HepG2 (cell line): ENCODE measurements around the gene DCTN1. TPM values are rescaled to one million over a fixed set of nuclear protein-coding genes. Genes with fewer than 3 reads are reported as not detected.
A peak's percentile ranks its signal among the peaks of the same experiment; 100 is the strongest.

Source experiments
- BRCA1 ChIP-seq: sonication (generic); formaldehyde crosslinking; IDR thresholded peaks from 2 replicates; pipeline ENCODE4 v1.4.0; 2020; ENCODE audit warnings: missing genetic modification reagents
- CREM ChIP-seq, 2 experiments: sonication (generic) in 1 of 2; formaldehyde crosslinking in 1 of 2; IDR thresholded peaks; 2 replicates each; pipeline versions ENCODE4 v1.4.0 to v1.6.1; 2016 to 2020; ENCODE audit warnings: antibody characterized with exemption in 1 of 2, mild to moderate bottlenecking in 1 of 2, missing genetic modification reagents in 1 of 2
- GZF1 ChIP-seq: sonication (generic); formaldehyde crosslinking; IDR thresholded peaks from 2 replicates; pipeline ENCODE4 v1.5.1; 2020; ENCODE audit warnings: mild to moderate bottlenecking, missing genetic modification reagents
- HOXA5 ChIP-seq: sonication (generic); formaldehyde crosslinking; IDR thresholded peaks from 2 replicates; pipeline ENCODE4 v1.4.0; 2020; ENCODE audit warnings: missing genetic modification reagents
- MTA1 ChIP-seq: sonication (generic); formaldehyde crosslinking; IDR thresholded peaks from 2 replicates; pipeline ENCODE4 v1.4.0; 2020; ENCODE audit warnings: missing genetic modification reagents, mild to moderate bottlenecking, borderline replicate concordance
- MTA3 ChIP-seq: sonication (generic); formaldehyde crosslinking; IDR thresholded peaks from 2 replicates; pipeline ENCODE4 v1.4.0; 2020; ENCODE audit warnings: missing genetic modification reagents
- NFYB ChIP-seq: sonication (generic); formaldehyde crosslinking; IDR thresholded peaks from 2 replicates; pipeline ENCODE4 v1.4.0; 2020; ENCODE audit warnings: missing genetic modification reagents
- NONO ChIP-seq, 2 experiments: fragments of 450-650 bp in 1 of 2; sonication (generic) in 1 of 2; formaldehyde crosslinking in 1 of 2; IDR thresholded peaks in 1 of 2; conservative IDR thresholded peaks in 1 of 2; 2 replicates each; pipeline versions ENCODE4 v1.6.1 to v1.8.0; 2017 to 2022; ENCODE audit warnings: mild to moderate bottlenecking in 1 of 2, missing genetic modification reagents in 1 of 2, moderate library complexity in 1 of 2
- SOX13 ChIP-seq, 3 experiments: fragments of 450-650 bp in 1 of 3; sonication (generic) in 1 of 3; formaldehyde crosslinking in 1 of 3; IDR thresholded peaks in 2 of 3; conservative IDR thresholded peaks in 1 of 3; 2 replicates each; pipeline versions ENCODE4 v1.5.0 to v1.6.1; 2016 to 2020; ENCODE audit warnings: antibody characterized with exemption in 1 of 3, mild to moderate bottlenecking in 1 of 3, missing compliant biosample characterization in 1 of 3, missing genetic modification reagents in 1 of 3, moderate library complexity in 1 of 3
- SP4 ChIP-seq: sonication (generic); formaldehyde crosslinking; IDR thresholded peaks from 2 replicates; pipeline ENCODE4 v1.8.1; 2023; ENCODE audit warnings: mild to moderate bottlenecking, missing genetic modification reagents
- ZNF138 ChIP-seq: sonication (generic); formaldehyde crosslinking; IDR thresholded peaks from 2 replicates; pipeline ENCODE4 v1.5.0; 2020; ENCODE audit warnings: mild to moderate bottlenecking, low read depth, missing genetic modification reagents
- ZNF362 ChIP-seq: sonication (generic); formaldehyde crosslinking; IDR thresholded peaks from 2 replicates; pipeline ENCODE4 v1.4.0; 2020; ENCODE audit warnings: missing genetic modification reagents, mild to moderate bottlenecking, borderline replicate concordance
- ZNF781 ChIP-seq: sonication (generic); formaldehyde crosslinking; IDR thresholded peaks from 2 replicates; pipeline ENCODE4 v1.5.1; 2020; ENCODE audit warnings: borderline replicate concordance, mild to moderate bottlenecking, missing genetic modification reagents; ENCODE audit errors: not compliant biosample characterization
- ZSCAN29 ChIP-seq: sonication (generic); formaldehyde crosslinking; conservative IDR thresholded peaks from 2 replicates; pipeline ENCODE4 v1.4.0; 2020; ENCODE audit warnings: mild to moderate bottlenecking, missing genetic modification reagents
- ZZZ3 ChIP-seq: sonication (generic); formaldehyde crosslinking; IDR thresholded peaks from 2 replicates; pipeline ENCODE4 v1.4.0; 2020; ENCODE audit warnings: missing genetic modification reagents, mild to moderate bottlenecking, borderline replicate concordance
- polyA plus RNA-seq, 8 experiments: library from polyadenylated mRNA; depleted of rRNA in 3 of 8; stranded (reverse) in 7 of 8; unstranded in 1 of 8; fragments of >200 nt; fragmentation: Illumina TruSeq in 4 of 8; extraction: Trizol in 4 of 8; gene quantifications; 2 replicates each; pipeline versions ENCODE4 v1.2.1 to v1.2.3, GENCODE V29; 2011 to 2016; ENCODE audit warnings: low read depth in 4 of 8, missing spikeins in 1 of 8, mixed read lengths in 1 of 8; ENCODE audit not compliant: insufficient read depth in 1 of 8
- total RNA-seq, 5 experiments: library from RNA; depleted of rRNA; stranded (reverse); fragments of >200 nt; fragmentation: Illumina TruSeq; extraction: Trizol; gene quantifications; 2 replicates each; pipeline ENCODE4 v1.2.3, GENCODE V29; 2016; ENCODE audit warnings: low read depth in 1 of 5
- TF ChIP-seq, protein P1 (sequence below): sonication (generic); formaldehyde crosslinking; IDR thresholded peaks from 2 replicates; pipeline ENCODE4 v1.5.0; 2020; ENCODE audit warnings: mild to moderate bottlenecking, missing genetic modification reagents, borderline replicate concordance
- TF ChIP-seq, protein P2 (sequence below): sonication (generic); formaldehyde crosslinking; IDR thresholded peaks from 2 replicates; pipeline ENCODE4 v1.5.0; 2020; ENCODE audit warnings: missing genetic modification reagents, mild to moderate bottlenecking, borderline replicate concordance

DCTN1 gene
- total and polyA plus RNA-seq, 2 of the 13 experiments (the other 11 are each of a cell fraction or from before 2014, with no cell fraction given): 73.2 to 122 TPM

- TF ChIP-seq ZZZ3 (CRISPR knock-in tag) (no peak), CREM (IDR thresholded peaks at IDR 0.05) (no peak), CREM (CRISPR knock-in tag; IDR thresholded peaks at IDR 0.05) (no peak), ZNF362 (CRISPR knock-in tag) (no peak), MTA3 (CRISPR knock-in tag) (no peak), ZNF138 (CRISPR knock-in tag) (no peak; the same call in 1 of the 2 replicates), HOXA5 (no peak; the same call in 1 of the 2 replicates), NFYB (CRISPR knock-in tag) (no peak), MTA1 (no peak), SOX13 (IDR thresholded peaks at IDR 0.05) (no peak; the same call in 1 of the 2 replicates), SOX13 (CRISPR knock-in tag; conservative IDR thresholded peaks at IDR 0.05 in 1 of 2, IDR thresholded peaks at IDR 0.05 in 1 of 2) (no peak; a peak in 1 of 4 replicates), NONO (IDR thresholded peaks at IDR 0.05) (no peak), NONO (CRISPR knock-in tag; conservative IDR thresholded peaks at IDR 0.05) (no peak), BRCA1 (CRISPR knock-in tag) (no peak), SP4 (peak; percentile 68; the same call in 1 of the 2 replicates), ZSCAN29 (peak; percentile 96), ZNF781 (no peak), GZF1 (CRISPR knock-in tag) (no peak)
- TF ChIP-seq, protein P1, sequence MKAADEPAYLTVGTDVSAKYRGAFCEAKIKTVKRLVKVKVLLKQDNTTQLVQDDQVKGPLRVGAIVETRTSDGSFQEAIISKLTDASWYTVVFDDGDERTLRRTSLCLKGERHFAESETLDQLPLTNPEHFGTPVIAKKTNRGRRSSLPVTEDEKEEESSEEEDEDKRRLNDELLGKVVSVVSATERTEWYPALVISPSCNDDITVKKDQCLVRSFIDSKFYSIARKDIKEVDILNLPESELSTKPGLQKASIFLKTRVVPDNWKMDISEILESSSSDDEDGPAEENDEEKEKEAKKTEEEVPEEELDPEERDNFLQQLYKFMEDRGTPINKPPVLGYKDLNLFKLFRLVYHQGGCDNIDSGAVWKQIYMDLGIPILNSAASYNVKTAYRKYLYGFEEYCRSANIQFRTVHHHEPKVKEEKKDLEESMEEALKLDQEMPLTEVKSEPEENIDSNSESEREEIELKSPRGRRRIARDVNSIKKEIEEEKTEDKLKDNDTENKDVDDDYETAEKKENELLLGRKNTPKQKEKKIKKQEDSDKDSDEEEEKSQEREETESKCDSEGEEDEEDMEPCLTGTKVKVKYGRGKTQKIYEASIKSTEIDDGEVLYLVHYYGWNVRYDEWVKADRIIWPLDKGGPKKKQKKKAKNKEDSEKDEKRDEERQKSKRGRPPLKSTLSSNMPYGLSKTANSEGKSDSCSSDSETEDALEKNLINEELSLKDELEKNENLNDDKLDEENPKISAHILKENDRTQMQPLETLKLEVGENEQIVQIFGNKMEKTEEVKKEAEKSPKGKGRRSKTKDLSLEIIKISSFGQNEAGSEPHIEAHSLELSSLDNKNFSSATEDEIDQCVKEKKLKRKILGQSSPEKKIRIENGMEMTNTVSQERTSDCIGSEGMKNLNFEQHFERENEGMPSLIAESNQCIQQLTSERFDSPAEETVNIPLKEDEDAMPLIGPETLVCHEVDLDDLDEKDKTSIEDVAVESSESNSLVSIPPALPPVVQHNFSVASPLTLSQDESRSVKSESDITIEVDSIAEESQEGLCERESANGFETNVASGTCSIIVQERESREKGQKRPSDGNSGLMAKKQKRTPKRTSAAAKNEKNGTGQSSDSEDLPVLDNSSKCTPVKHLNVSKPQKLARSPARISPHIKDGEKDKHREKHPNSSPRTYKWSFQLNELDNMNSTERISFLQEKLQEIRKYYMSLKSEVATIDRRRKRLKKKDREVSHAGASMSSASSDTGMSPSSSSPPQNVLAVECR (CRISPR knock-in tag): peak; percentile 63
- TF ChIP-seq, protein P2, sequence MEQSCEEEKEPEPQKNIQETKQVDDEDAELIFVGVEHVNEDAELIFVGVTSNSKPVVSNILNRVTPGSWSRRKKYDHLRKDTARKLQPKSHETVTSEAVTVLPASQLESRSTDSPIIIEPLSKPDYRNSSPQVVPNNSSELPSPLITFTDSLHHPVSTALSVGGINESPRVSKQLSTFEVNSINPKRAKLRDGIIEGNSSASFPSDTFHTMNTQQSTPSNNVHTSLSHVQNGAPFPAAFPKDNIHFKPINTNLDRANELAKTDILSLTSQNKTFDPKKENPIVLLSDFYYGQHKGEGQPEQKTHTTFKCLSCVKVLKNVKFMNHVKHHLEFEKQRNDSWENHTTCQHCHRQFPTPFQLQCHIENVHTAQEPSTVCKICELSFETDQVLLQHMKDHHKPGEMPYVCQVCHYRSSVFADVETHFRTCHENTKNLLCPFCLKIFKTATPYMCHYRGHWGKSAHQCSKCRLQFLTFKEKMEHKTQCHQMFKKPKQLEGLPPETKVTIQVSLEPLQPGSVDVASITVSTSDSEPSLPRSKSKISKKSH: no peak
Measured at GRCh38 chr2:74413001-74413698, 33.0 kb upstream of the DCTN1 start (continued).
